GM19035 (cell line): ENCODE data around the gene RAB11FIP2.
"Not testable (repeated sequence)": the region's sequence is repeated elsewhere in the genome, so short reads cannot be mapped to it uniquely, and the experiment has no call there.

Experiments used
- ATAC-seq: cut with Tn5 transposase; IDR thresholded peaks from one replicate; pipeline ENCODE4 v1.9.1; 2021; ENCODE audit not compliant: unreplicated experiment

The RAB11FIP2 gene, protein sequence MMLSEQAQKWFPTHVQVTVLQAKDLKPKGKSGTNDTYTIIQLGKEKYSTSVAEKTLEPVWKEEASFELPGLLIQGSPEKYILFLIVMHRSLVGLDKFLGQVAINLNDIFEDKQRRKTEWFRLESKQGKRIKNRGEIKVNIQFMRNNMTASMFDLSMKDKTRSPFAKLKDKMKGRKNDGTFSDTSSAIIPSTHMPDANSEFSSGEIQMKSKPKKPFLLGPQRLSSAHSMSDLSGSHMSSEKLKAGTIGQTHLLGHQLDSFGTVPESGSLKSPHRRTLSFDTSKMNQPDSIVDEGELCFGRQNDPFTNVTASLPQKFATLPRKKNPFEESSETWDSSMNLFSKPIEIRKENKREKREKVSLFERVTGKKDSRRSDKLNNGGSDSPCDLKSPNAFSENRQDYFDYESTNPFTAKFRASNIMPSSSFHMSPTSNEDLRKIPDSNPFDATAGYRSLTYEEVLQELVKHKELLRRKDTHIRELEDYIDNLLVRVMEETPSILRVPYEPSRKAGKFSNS

DNA sequence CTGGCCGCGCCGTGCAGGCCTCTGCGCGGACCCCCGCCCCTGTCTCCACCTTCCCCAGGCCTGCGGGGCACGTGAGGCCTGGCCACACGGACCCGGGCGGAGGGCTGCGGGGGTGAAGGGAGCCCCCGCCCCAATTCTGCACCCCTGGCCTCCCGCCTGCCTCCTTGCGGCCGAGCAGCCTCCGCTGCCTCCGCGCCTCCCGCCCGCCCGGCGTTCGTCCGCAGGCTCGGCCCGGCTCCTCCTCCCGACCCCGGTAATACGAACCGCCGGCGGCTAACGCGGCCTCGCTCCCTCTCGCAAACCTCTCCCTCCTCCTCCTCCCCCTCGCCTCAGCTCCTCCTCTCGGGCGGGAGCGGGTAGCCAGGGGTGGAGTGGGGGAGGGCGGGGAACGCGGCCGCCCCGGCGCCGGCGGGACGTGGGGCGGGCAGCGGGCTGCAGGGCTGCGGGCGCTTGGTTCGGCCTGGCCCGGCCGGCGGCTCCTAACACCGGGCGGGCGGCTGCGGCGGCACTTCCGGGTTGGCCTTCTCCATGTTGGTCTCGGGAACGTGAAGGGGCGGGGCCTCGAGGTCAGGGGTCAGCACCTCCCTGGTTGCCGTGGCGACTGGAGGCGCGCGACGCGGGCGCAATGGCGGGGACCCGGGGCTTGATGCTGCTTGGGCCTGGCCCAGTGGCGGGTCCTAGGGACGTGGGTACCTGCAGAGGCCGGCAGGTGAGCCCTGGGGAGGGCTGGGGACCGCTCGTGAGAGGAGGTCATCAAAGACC lies at the start of gene RAB11FIP2:
Gene RAB11FIP2, minus strand, starts transcription at position 547 of the 762 bp plus-strand sequence. CDS start 778 bp downstream, outside the sequence.
- ATAC-seq: peak; percentile 96

DNA sequence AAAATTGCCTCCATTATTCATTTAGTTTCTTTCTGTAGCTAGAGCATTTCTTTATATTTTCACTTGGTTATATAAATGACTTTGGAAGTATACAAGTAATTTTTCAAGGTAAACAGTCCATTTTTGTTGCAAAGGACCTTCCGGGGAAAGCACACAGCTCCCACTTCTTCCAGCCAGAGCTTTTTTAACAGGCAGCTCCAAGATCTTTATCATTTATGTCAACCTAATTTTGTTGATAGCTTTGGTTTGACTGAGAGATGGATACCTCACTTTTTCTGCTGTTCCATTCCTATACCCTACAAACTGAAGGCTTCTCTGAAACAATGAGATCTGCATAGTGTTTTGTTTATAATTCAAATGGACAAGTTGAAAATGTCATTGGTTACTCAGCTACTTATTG lies 49.3 kb upstream of the RAB11FIP2 start:
- ATAC-seq: no peak

DNA sequence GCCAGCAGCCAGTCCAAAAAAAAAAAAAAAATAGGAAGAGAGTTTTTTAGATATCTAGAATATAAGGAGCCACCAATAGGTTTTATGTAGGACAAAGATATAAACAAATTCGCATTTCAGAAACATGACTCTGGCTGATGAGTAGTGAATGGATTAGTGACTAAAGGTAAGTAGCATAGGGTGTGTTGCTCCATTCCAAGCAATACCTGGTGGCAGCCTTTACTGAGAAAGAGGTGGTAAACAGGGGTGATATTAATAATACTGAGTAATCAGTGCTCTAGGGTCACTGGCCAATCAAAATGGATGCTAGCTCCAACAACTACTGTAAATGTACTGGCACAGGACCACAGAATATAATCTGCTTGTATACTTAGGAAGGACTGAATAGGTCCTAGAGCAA lies 45.5 kb upstream of the RAB11FIP2 start:
- no peak for ATAC-seq

DNA sequence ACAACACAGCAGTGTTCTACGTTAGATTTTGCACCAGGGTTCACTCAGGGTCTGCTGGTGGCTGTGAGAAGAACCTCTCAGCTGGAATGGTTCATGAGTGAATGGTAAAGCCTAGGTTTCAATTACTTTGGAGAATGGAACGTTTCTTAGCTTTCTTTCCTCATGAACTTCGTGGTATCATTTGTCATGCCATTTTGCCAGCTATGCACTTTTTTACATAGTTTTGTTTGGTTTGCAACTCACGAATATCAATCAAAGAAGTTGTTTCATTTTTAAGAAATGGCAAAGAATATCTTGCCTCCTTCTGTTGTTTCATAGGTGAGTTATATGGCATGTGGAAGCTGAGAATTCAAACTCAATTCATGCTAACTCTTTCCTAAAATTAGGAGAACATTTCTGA lies 34.1 kb upstream of the RAB11FIP2 start:
- no peak for ATAC-seq

DNA sequence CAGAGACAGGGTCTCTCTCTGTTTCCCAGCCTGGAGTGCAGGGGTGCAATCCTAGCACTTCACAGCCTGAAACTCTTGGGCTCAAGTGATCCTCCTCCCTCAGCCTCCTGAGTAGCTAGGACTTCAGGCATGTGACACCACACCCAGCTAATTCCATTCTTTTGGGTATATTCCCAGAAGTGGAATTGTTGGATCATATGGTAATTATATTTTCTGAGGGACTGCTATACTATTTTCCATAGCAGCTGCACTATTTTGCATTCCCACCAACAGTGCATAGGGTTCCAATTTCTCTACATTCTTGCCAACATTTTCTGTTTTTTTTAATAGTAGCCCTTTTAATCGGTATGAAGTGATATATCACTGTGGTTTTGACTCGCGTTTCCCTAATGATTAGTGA lies 30.0 kb upstream of the RAB11FIP2 start:
- no peak for ATAC-seq

DNA sequence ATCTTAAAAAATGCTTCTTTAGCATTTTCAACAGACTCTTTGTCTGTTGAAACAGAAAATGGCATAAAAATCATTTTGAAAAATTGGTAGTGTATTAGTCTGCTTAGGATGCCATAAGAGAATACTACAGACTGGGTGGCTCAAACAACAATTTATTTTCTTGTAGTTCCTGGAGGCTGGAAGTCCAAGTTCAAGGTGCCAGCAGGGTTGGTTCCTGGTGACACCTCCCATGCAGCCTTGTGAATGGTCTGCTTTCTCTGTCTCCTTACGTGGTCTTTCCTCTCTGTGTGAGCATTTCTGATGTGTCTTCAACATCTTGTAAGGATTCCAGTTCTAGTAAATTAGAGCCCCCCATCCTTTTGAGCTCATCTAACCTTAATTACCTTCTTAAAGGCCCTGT lies 26.1 kb upstream of the RAB11FIP2 start:
- ATAC-seq: no peak

DNA sequence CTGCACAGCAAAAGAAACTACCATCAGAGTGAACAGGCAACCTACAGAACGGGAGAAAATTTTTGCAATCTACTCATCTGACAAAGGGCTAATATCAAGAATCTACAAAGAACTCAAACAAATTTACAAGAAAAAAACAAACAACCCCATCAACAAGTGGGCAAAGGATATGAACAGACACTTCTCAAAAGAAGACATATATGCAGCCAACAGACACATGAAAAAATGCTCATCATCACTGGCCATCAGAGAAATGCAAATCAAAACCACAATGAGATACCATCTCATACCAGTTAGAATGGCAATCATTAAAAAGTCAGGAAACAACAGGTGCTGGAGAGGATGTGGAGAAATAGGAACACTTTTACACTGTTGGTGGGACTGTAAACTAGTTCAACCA lies 20.6 kb upstream of the RAB11FIP2 start:
- ATAC-seq: not testable (repeated sequence)

DNA sequence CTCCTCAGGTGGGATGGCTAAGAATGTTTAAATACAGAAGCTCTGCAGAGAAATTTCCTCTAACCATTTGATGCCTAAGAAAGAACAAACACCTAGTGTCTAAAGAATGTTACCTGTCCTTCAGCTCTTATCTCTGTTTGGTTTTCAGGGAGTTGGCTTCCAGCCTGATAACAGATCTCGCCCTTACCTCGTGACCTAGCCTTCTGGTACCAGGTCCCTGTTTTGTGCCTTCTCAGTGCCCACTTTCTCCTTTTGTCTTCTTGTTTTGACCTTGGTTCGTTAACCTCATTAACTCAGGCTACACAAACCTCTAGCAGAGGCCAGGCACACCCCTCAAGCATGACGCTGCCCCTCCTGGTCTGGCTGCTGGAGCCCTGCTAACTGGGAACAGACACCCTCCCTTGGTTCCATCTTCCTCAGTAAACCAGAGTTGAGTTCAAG lies 16.1 kb upstream of the RAB11FIP2 start:
- ATAC-seq: no peak

DNA sequence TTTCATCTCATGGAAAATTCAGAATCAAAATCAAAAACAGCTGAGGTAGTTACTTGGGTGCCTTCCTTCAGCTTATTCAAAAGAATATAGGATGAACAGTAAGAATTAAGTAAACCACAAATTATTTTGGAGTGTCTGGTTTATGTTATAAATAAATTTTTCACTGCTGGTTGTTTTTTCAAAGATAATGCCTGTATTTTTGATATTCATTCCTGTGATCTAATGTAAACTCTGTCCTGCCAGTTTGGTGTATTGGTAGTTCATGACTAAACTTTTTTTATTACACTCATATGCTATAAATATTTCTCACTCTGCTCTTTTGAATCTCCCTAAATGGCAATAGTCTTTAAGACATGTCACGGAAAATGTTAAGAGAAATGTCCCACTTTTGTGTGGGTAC lies 11.6 kb upstream of the RAB11FIP2 start:
- no peak for ATAC-seq

DNA sequence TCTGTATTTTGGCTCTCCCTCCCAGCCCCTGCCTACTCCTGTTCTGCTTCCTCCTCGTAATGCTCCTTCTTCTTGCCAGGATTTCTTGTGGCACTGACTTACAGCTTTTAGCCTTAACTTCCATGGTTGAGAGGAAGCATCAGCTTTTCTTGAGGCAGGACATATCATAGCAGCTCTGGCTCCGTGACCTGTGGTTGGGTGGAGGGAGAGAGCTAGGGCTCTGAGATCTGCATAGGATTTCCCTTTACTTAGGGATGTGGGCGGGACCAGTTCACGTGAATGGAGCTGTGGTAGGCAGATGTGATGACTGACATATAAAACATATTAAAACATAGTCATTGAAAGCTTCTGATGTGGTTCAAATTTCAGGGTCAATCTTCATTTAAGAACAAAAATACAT lies 10.6 kb upstream of the RAB11FIP2 start:
- ATAC-seq: no peak

DNA sequence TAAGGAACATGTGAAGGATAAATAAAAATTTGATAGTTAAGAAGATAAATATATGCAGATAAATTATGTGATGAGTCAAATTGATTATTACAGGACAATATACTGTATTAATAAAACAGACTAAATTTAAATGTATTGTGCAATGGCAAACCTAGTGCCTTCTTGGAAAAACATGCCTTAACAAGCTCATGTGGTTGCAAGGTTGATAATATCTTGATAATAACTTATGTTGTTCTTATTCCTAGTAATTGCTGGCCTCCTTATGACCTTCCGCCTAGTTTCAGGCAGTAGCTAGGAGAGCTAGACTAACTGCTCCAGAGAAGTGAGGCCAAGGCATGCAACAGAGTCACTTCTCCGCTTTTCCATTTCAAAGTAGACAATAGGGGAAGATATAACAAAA lies 7.6 kb upstream of the RAB11FIP2 start:
- ATAC-seq: no peak

DNA sequence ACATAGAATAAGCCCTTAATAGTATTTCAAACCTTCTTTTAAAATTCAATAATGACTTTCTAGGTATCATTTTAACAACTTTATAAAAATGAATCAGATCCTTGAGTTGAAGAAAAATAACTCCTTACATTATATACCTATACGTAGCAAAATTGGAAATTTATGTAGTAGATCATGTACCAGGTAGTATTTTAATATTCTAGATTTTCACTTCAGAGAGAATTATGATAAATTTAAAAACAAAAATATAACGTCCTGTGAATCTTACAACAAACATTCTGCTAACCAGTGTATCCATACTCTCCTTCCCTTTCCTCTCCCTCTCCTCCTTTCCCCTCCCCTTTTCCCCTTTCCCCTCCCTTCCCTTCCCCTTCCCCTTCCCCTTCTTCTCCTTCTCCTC lies 6.1 kb upstream of the RAB11FIP2 start:
- ATAC-seq: no peak

DNA sequence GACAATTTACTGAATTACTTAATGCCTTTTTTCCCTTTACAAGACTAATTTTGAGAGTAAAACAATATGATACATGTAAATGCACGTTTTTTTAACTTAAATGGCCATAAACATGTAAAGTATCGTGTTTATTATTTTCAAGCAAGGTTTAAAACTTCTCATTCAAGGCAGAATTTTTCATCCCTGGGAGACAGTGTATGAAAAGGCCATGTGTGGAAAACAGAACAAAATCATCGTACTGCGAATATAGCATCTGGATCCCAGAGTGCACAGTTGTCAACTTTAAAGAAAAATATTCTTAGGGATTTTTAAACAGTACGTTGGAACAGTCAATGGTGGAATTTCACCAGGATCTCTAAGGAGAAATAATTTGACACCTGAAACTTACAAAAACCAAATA lies 1.1 kb upstream of the RAB11FIP2 start:
- no peak for ATAC-seq

DNA sequence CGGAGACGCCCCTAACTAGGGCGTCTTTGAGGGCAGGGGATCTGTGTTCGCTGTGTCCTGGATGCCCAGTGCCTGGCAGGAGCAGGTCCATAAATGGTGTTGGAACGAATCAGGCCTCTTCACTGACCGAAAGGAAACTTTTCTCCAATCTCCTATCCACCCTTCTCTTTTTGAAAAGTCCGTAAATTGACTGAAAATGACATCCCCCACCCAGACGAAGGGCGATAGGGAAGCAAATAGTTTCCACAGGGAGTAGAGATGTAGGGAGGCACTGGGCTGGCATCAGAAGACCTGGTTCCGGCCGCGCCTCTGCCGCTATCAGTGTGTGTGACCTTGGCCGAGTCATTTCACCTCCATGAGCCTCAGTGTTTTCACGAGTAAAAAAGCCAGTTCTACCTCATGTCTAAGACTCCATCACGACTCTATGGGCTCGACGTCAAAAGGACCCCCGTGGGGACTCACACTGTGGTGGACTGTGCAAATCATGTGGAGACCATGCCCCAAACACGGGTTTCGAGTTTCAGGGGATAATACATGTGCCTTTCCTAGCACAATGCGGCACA lies 497 bp upstream of the RAB11FIP2 start:
- peak; percentile 24 for ATAC-seq

DNA sequence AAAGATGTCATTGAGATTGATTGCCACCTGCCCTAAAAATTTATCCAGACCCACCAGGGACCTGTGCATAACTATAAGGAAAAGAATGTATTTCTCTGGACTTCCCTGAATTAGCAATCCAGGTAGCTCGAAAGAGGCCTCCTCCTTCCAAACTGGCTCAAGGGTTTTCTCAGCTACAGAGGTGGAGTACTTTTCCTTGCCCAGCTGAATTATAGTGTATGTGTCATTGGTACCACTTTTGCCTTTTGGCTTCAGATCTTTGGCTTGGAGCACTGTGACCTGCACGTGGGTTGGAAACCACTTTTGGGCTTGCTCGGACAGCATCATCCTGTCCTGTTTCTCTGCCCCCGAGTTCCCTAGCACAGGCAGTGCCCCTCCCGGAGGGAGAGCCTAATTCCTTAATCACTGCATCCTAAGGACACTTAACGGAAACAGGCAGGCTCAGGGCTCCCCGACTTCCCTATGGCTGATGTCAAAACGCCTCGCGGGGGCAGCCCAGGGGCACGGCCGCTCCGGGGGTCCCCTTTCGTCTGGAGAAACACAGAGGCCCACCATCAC lies 825 bp downstream of the RAB11FIP2 start:
- peak; percentile 34 for ATAC-seq

DNA sequence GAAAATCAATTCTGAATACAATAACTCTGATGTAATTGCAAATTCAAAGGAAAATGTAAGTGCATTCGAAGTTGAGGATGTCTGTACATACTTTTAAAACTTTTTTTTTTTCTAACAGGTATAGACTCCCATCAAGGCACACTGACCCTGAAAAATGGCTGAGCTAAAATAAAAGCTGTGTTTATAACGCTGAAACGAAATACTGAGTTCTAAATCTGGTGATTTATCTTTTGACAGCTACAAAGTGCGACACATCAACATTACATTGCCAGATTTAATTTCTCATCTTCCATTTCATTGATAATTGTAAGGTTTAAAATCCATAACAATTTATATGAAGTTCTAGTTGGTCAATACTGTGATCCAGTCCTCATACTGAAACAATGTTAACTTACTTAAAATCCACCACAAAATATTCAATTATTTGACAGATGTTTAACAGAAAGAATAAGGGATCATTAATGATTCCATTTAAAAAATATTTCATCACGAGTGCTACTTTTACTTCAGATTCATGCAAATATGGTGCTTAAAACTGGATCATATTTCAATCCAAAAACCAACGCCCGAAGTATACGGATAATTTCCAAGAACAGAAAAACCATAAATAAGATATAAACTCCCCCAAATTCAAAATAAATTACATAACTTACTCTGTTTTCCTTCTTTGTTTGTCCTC lies 1.4 kb downstream of the RAB11FIP2 start:
- no peak for ATAC-seq

DNA sequence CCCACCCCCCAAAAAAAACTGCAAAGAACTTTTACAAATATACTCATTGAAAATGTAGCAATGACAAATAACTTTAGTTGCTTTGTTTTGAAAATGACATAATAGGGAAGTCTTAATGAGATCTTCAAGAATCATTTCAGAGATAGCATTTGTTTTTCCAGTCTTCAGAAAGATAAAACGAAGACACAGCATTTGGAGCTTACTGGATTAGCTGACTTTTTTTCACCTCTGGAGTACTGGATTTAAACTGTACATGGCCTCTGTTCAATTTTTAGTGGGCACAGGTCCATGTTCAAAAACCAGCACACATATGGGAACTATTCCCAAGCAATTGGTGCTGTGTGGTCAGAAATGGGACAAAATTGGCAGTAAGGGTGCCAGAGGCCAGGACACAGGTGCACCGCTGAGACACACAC lies 3.9 kb downstream of the RAB11FIP2 start:
- ATAC-seq: no peak

DNA sequence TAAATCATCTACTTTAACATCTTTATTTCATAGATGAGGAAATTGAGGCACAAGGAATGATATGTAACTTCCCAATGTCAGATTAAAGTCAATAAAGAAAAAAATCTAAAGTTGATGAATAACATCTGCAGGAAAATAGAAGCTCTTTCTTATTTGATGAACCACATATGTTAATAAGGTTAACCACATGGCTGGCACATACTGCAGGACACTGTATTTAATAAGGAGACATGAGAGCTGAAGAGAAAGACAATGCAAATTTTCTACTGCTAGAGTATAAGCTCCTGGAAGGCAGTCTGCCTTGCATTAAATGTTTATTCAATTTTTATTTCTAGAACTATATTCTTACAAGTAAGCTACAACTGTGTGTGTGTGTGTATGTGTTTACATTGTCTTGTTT lies 4.4 kb downstream of the RAB11FIP2 start:
- no peak for ATAC-seq

DNA sequence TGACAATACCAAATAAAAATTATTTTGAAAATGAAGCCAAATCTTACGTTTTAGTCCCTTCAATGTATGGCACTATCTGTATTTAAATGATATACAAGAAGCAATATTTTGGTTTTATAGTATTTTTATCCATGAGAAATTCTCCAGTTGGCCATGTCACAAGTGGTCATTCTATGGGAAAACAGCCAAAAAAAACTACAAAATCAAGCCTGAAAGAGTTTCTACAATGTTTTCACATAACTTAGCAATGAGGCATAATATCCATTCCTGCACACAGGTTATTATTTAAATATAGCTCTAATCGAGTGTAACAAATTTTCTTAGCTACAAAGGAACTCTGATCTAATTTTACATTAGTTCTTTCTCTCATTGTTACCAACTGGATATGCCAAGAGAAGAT lies 5.4 kb downstream of the RAB11FIP2 start:
- no peak for ATAC-seq

DNA sequence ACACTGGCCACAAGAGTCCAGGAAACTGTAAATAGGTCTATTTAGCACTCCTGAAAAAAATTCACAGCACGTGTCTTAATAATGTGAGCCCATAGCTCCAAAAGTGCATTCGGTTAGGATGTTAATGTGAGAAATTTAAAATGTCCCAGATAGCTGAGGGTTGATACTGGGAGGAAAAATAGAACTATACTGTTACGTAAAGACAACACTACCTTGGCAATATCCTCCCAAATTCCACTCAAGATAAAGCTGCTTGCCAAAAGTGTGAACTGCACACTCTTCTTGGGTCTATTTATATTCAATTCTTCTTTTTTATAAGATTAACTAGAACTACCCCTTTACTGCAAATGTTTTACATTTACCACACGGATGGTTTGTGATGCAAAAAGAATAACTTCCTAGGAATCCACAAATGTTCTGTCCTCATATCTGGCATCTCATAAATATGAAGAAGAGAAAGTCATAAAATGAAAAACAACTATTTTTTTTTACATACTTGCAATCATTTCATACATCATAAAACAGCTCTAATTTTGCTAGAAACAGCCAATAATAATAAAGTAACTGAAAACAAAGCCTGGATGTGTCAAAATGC lies 10.4 kb downstream of the RAB11FIP2 start:
- ATAC-seq: no peak
